Lower lobe of right lung (tissue), 2 donors: ENCODE results near the gene ATP6V1B1. TPM values are rescaled to one million over a fixed set of nuclear protein-coding genes. Genes with fewer than 3 reads are reported as not detected.

Experiments used
- ATAC-seq, 2 donors: fragments of 200-7000 bp; cut with Tn5 transposase; one replicate each; pipeline ENCODE4 v1.9.1; 2020 to 2022; ENCODE audit warnings: mild to moderate bottlenecking in 2 of 2, moderate library complexity in 2 of 2
- DNase-seq: peaks from one replicate; pipeline ENCODE4 v3.0.0-alpha.2; 2020
- H3K27ac ChIP-seq: fragments of 200-600 bp; one replicate; pipeline ENCODE4 v1.8.0; 2022
- H3K27me3 ChIP-seq: fragments of 200-600 bp; one replicate; pipeline ENCODE4 v1.8.0; 2022; ENCODE audit warnings: low read depth
- H3K36me3 ChIP-seq: fragments of 200-600 bp; one replicate; pipeline ENCODE4 v1.8.0; 2022; ENCODE audit warnings: mild to moderate bottlenecking
- H3K4me1 ChIP-seq: fragments of 200-600 bp; one replicate; pipeline ENCODE4 v1.8.0; 2022
- H3K4me3 ChIP-seq: fragments of 200-600 bp; one replicate; pipeline ENCODE4 v1.8.0; 2022; ENCODE audit warnings: mild to moderate bottlenecking
- H3K9me3 ChIP-seq: fragments of 200-600 bp; one replicate; pipeline ENCODE4 v1.8.0; 2022
- intact Hi-C: fragments of 100-400 bp; cut with DNase I; formaldehyde crosslinking; loops from one replicate; pipeline ENCODE4 v1.11.0; 2022
- total RNA-seq: library from RNA; stranded (reverse); fragmentation: NEBNext Ultra II Directional; extraction: Animal tissue kit (Norgen Biotek cat#: 25700); gene quantifications from one replicate; pipeline ENCODE4 v1.2.1, GENCODE V29; 2021
- TF ChIP-seq, protein P1 (sequence below): fragments of 200-600 bp; IDR thresholded peaks from one replicate; pipeline ENCODE4 v1.8.0; 2022; ENCODE audit warnings: antibody characterized with exemption, mild to moderate bottlenecking
- donor health status: DM: no; HTN: yes; CAD: no; lungs with severe emphysema.

ATP6V1B1 gene
- total RNA-seq, 1 donor from 2014 or later: 2.2 TPM

GRCh38 chr2:70920367-70920715 lies 15.4 kb upstream of the ATP6V1B1 start:
- TF ChIP-seq, protein P1, sequence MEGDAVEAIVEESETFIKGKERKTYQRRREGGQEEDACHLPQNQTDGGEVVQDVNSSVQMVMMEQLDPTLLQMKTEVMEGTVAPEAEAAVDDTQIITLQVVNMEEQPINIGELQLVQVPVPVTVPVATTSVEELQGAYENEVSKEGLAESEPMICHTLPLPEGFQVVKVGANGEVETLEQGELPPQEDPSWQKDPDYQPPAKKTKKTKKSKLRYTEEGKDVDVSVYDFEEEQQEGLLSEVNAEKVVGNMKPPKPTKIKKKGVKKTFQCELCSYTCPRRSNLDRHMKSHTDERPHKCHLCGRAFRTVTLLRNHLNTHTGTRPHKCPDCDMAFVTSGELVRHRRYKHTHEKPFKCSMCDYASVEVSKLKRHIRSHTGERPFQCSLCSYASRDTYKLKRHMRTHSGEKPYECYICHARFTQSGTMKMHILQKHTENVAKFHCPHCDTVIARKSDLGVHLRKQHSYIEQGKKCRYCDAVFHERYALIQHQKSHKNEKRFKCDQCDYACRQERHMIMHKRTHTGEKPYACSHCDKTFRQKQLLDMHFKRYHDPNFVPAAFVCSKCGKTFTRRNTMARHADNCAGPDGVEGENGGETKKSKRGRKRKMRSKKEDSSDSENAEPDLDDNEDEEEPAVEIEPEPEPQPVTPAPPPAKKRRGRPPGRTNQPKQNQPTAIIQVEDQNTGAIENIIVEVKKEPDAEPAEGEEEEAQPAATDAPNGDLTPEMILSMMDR: no peak
- no peaks in the 10 kb centered on the region for H3K36me3 ChIP-seq
- H3K4me3 ChIP-seq: no peak overlapping the region
- no peaks in the 10 kb centered on the region for H3K4me1 ChIP-seq
- no peaks in the 10 kb centered on the region for H3K9me3 ChIP-seq
- peaks cover 3% of the 10 kb centered on the region for H3K27me3 ChIP-seq
- intact Hi-C loops: loop anchor here (10.0 kb wide), 1 partner anchor 56 kb away; no protein-coding TSS in a partner anchor
- no peak overlapping the region for H3K27ac ChIP-seq
- ATAC-seq (no peak), DNase-seq (no peak)

DNA sequence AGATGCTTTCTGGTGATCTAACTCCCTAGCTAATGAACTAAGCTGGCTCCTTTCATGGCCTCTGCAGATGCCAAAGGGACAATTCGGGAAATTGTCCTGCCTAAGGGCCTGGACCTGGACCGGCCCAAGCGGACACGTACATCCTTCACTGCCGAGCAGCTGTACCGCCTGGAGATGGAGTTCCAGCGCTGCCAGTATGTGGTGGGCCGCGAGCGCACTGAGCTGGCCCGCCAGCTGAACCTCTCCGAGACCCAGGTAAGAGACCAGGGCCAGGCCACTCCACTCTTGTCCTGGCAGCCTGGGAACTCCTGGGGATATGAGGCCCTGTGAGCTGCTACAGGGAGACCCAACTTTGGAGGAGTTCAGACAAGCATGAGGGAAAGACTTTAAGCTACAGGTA lies 14.7 kb upstream of the ATP6V1B1 start:
- no peak for DNase-seq

DNA sequence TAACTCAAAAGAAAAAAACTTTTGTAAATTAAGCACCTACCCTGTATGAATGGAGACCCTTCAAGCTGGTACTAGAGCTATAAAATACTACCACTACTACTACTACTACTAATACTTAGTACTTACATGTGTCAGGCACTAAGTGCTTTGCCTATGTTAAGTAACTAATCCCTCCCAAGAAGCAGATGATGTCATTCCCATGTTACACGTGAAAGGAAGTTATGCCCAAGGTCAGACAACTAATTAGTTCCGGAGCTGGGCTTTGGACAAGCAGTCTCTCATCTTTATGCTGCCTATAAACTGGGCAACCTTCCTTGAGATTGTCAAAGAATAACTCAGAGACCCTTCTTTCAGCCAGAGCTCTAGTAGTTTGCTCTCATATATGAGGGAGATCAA lies 13.9 kb upstream of the ATP6V1B1 start:
- Histone ChIP-seq H3K27ac (no peak overlapping the region), H3K27me3 (no peaks in the 10 kb centered on the region), H3K9me3 (no peaks in the 10 kb centered on the region), H3K36me3 (no peaks in the 10 kb centered on the region), H3K4me1 (no peaks in the 10 kb centered on the region), H3K4me3 (no peak overlapping the region)
- no peak for ATAC-seq
- intact Hi-C loops: loop anchor here (10.0 kb wide), 1 partner anchor 57 kb away; no protein-coding TSS in a partner anchor
- TF ChIP-seq, protein P1: no peak
- no peak for DNase-seq

More for the DNA sequence above, 14.7 kb upstream of the ATP6V1B1 start:
- intact Hi-C loops: loop anchor here (10.0 kb wide), 1 partner anchor 56 kb away; no protein-coding TSS in a partner anchor
- no peak overlapping the region for H3K27ac ChIP-seq
- TF ChIP-seq, protein P1: no peak
- no peak for ATAC-seq
- H3K36me3 ChIP-seq: no peaks in the 10 kb centered on the region
- no peak overlapping the region for H3K4me3 ChIP-seq
- H3K27me3 ChIP-seq: no peaks in the 10 kb centered on the region
- H3K4me1 ChIP-seq: no peaks in the 10 kb centered on the region
- H3K9me3 ChIP-seq: no peaks in the 10 kb centered on the region

DNA sequence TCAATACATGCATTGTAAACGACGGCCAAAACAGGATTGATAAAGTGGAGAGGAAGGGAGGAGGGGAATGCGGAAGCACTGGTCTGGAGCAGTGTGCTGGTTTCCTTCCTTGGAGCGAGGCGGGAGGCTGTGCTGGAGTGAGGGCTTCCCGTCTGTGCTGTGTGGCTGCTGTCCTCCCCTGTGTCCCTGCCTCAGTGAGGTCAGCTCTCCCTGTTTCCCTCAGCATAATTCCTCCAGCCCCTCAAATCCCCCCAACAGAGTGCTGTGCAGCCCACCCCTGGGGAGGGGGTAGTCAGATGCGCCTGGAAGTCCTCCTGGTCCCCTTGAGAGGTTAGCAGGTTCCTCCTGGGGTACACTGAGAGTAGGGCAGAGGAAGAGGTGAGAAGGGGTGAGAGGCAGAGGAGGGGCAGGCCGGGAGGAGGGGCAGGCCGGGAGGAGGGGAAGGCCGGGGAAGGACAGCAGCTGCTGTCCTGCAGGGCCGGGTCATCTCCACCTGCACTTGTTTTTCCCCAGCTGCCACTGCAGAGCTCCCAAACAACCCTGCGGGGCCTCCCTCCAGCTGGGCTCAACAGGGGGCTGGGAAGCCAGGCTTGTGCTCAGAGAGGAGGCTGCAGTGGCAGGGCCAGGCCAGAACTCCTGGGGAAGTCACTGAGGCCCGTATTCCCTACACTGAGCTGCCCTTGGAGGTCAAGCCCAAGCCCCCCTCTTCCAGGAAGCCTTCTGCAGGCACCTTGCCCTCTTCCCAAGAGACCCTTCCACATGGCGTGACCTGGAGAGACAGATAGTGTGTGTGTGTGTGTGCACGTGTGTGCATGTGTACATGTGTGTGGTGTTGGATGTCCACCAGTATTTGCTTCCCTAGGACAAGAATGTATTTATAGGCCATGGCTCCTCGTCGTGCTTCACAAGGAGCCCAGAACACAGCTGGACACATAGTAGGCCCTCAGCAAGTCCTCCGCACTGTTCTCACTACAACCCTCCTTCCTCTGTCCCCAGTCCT lies 13.2 kb upstream of the ATP6V1B1 start:
- TF ChIP-seq, protein P1: no peak
- Histone ChIP-seq H3K27me3 (no peaks in the 10 kb centered on the region), H3K36me3 (no peaks in the 10 kb centered on the region), H3K4me3 (no peak overlapping the region), H3K27ac (no peak overlapping the region), H3K9me3 (no peaks in the 10 kb centered on the region), H3K4me1 (no peaks in the 10 kb centered on the region)
- ATAC-seq (no peak), DNase-seq (no peak)
- intact Hi-C loops: loop anchor here (10.0 kb wide), 1 partner anchor 58 kb away; no protein-coding TSS in a partner anchor

GRCh38 chr2:70923378-70924015 lies 12.2 kb upstream of the ATP6V1B1 start:
- DNase-seq: no peak
- Histone ChIP-seq H3K36me3 (no peaks in the 10 kb centered on the region), H3K27ac (no peak overlapping the region), H3K27me3 (no peaks in the 10 kb centered on the region), H3K9me3 (no peaks in the 10 kb centered on the region), H3K4me3 (no peak overlapping the region), H3K4me1 (no peaks in the 10 kb centered on the region)
- ATAC-seq: no peak
- TF ChIP-seq, protein P1: no peak
- intact Hi-C loops: loop anchor here (10.0 kb wide), 1 partner anchor 59 kb away; no protein-coding TSS in a partner anchor
